H1 (cell line): ENCODE data around the gene PJA1. TPM values are rescaled to one million over a fixed set of nuclear protein-coding genes. Genes with fewer than 3 reads are reported as not detected.

ENCODE experiments used
- CTCF ChIA-PET: fragments of 300-600 bp; sonication (Branson Sonifier 250); formaldehyde crosslinking; loops from one replicate; lab custom pipeline; 2021; ENCODE audit not compliant: partially characterized antibody; lab: Charles Lee
- POLR2A ChIA-PET: fragments of 300-600 bp; sonication (Branson Sonifier 250); formaldehyde crosslinking; loops from one replicate; lab custom pipeline; 2021; ENCODE audit warnings: inconsistent platforms; ENCODE audit not compliant: partially characterized antibody; lab: Charles Lee
- DNase-seq, 2 experiments: peaks; one replicate each; pipeline versions ENCODE4 v3.0.0 to v3.0.0-alpha.2; 2010 to 2022; ENCODE audit warnings: low spot score in 2 of 2, low read depth in 1 of 2, mixed read lengths in 1 of 2
- FAIRE-seq: peaks from 2 replicates; lab custom pipeline; 2011; peaks lifted over from hg19 to GRCh38; lab: Jason Lieb, UNC
- H2AFZ ChIP-seq: 2 replicates; pipeline ENCODE4 v1.8.1; 2012; ENCODE audit warnings: low read length, inconsistent platforms
- H2AK5ac ChIP-seq: 2 replicates; pipeline ENCODE4 v1.6.1; 2013; ENCODE audit warnings: low read depth, low read length
- H2BK120ac ChIP-seq: replicated peaks from 2 replicates; pipeline ENCODE3; 2013; ENCODE audit warnings: low read depth, low read length, inconsistent platforms
- H2BK12ac ChIP-seq: 2 replicates; pipeline ENCODE4 v1.6.1; 2013; ENCODE audit warnings: low read depth, low read length
- H2BK15ac ChIP-seq: 2 replicates; pipeline ENCODE4 v1.6.1; 2013; ENCODE audit warnings: low read length
- H2BK20ac ChIP-seq: 2 replicates; pipeline ENCODE4 v1.6.1; 2013; ENCODE audit warnings: low read length
- H2BK5ac ChIP-seq: 2 replicates; pipeline ENCODE4 v1.6.1; 2013; ENCODE audit warnings: low read depth, low read length
- H3K14ac ChIP-seq: 2 replicates; pipeline ENCODE4 v1.6.1; 2013; ENCODE audit warnings: inconsistent platforms; ENCODE audit not compliant: insufficient read length
- H3K18ac ChIP-seq: 2 replicates; pipeline ENCODE4 v1.6.1; 2013; ENCODE audit warnings: low read length; ENCODE audit errors: extremely low read depth
- H3K23ac ChIP-seq: 2 replicates; pipeline ENCODE4 v1.6.1; 2013; ENCODE audit warnings: inconsistent platforms; ENCODE audit not compliant: insufficient read length
- H3K23me2 ChIP-seq: 2 replicates; pipeline ENCODE4 v1.6.1; 2013; ENCODE audit warnings: low read depth, low read length
- H3K27ac ChIP-seq: 2 replicates; pipeline ENCODE4 v1.6.1; 2011; ENCODE audit warnings: low read depth, low read length, inconsistent platforms
- H3K27me3 ChIP-seq, 4 experiments: replicated peaks in 1 of 4; 1 replicate in 1 of 4; 2 replicates in 3 of 4; pipeline versions ENCODE4 v1.6.1 to v1.8.1; 2011 to 2013; ENCODE audit warnings: low read length in 3 of 4, mild to moderate bottlenecking in 3 of 4, inconsistent platforms in 2 of 4, mixed read lengths in 2 of 4, moderate library complexity in 1 of 4; ENCODE audit not compliant: control insufficient read depth in 3 of 4, insufficient read depth in 3 of 4; ENCODE audit errors: extremely low read depth in 1 of 4
- H3K36me3 ChIP-seq, 4 experiments: 2 replicates each; pipeline versions ENCODE4 v1.6.1 to v1.8.1; 2011 to 2013; ENCODE audit warnings: mild to moderate bottlenecking in 4 of 4, low read length in 3 of 4, moderate library complexity in 2 of 4, control low read depth in 1 of 4, inconsistent platforms in 1 of 4; ENCODE audit not compliant: insufficient read depth in 4 of 4, control insufficient read depth in 2 of 4
- H3K4ac ChIP-seq: replicated peaks from 2 replicates; pipeline ENCODE3; 2013; ENCODE audit warnings: low read length, low read depth, mixed read lengths, inconsistent platforms; ENCODE audit not compliant: insufficient read length
- H3K4me1 ChIP-seq, 4 experiments: replicated peaks in 1 of 4; 1 replicate in 1 of 4; 2 replicates in 3 of 4; pipeline versions ENCODE4 v1.6.1 to v1.8.1; 2011 to 2013; ENCODE audit warnings: low read length in 3 of 4, inconsistent platforms in 2 of 4, mixed read lengths in 1 of 4; ENCODE audit not compliant: insufficient read depth in 4 of 4, control insufficient read depth in 3 of 4
- H3K4me2 ChIP-seq, 2 experiments: 2 replicates each; pipeline versions ENCODE4 v1.6.1 to v1.8.1; 2011 to 2013; ENCODE audit warnings: low read depth in 2 of 2, low read length in 2 of 2, control low read depth in 1 of 2, inconsistent platforms in 1 of 2, mild to moderate bottlenecking in 1 of 2; ENCODE audit not compliant: insufficient read depth in 1 of 2
- H3K4me3 ChIP-seq, 4 experiments: fragments of 200-600, 300-600 bp in 1 of 4; sonication (generic), shearing (Covaris generic), sonication (Bioruptor Twin) in 1 of 4; 2 replicates each; pipeline versions ENCODE4 v1.5.1 to v1.8.1; 2011 to 2016; ENCODE audit warnings: low read length in 4 of 4, low read depth in 3 of 4, control low read depth in 2 of 4, inconsistent platforms in 2 of 4, mild to moderate bottlenecking in 2 of 4, mixed read lengths in 1 of 4, moderate library complexity in 1 of 4; ENCODE audit not compliant: insufficient read depth in 2 of 4; ENCODE audit errors: extremely low read depth in 1 of 4
- H3K56ac ChIP-seq: replicated peaks from 2 replicates; pipeline ENCODE3; 2013; ENCODE audit warnings: low read depth, mild to moderate bottlenecking, mixed read lengths, low read length, inconsistent platforms; ENCODE audit not compliant: insufficient read length
- H3K79me1 ChIP-seq: 2 replicates; pipeline ENCODE4 v1.6.1; 2013; ENCODE audit warnings: low read depth, low read length, control low read depth
- H3K79me2 ChIP-seq, 2 experiments: 2 replicates each; pipeline versions ENCODE4 v1.6.1 to v1.8.1; 2012 to 2013; ENCODE audit warnings: low read length in 2 of 2, mild to moderate bottlenecking in 2 of 2, inconsistent platforms in 1 of 2; ENCODE audit not compliant: insufficient read depth in 2 of 2, control insufficient read depth in 1 of 2
- H3K9ac ChIP-seq, 4 experiments: replicated peaks in 1 of 4; 1 replicate in 1 of 4; 2 replicates in 3 of 4; pipeline versions ENCODE4 v1.6.1 to v1.8.1; 2011 to 2013; ENCODE audit warnings: low read depth in 3 of 4, low read length in 3 of 4, control low read depth in 2 of 4, mild to moderate bottlenecking in 2 of 4, moderate library complexity in 2 of 4, inconsistent platforms in 1 of 4; ENCODE audit errors: extremely low read depth in 1 of 4
- H3K9me3 ChIP-seq, 2 experiments: 2 replicates each; pipeline versions ENCODE4 v1.6.1 to v1.8.1; 2012 to 2013; ENCODE audit warnings: mild to moderate bottlenecking in 2 of 2, moderate library complexity in 2 of 2, control low read depth in 1 of 2, inconsistent platforms in 1 of 2, low read depth in 1 of 2, low read length in 1 of 2, mixed read lengths in 1 of 2; ENCODE audit not compliant: insufficient read depth in 2 of 2
- H4K20me1 ChIP-seq, 2 experiments: replicated peaks in 1 of 2; 2 replicates each; pipeline versions ENCODE3 to v1.8.1; 2011 to 2013; ENCODE audit warnings: inconsistent platforms in 2 of 2, low read length in 2 of 2, mild to moderate bottlenecking in 1 of 2; ENCODE audit not compliant: insufficient read depth in 2 of 2, control insufficient read depth in 1 of 2
- H4K5ac ChIP-seq: 2 replicates; pipeline ENCODE4 v1.6.1; 2013; ENCODE audit warnings: low read length, low read depth, mixed read lengths, inconsistent platforms; ENCODE audit not compliant: insufficient read length
- H4K8ac ChIP-seq: 2 replicates; pipeline ENCODE4 v1.8.0; 2013; ENCODE audit warnings: mild to moderate bottlenecking, moderate library complexity, low read length, inconsistent platforms; ENCODE audit not compliant: insufficient read depth; ENCODE audit errors: extremely low read depth
- H4K91ac ChIP-seq: replicated peaks from 2 replicates; pipeline ENCODE3; 2013; ENCODE audit warnings: low read length, mixed read lengths, inconsistent platforms; ENCODE audit not compliant: insufficient read length
- BRCA1 ChIP-seq: IDR thresholded peaks from 2 replicates; pipeline ENCODE4 v1.6.1; 2012; ENCODE audit warnings: low read depth, low read length, improper control_type of control experiment
- FOSL1 ChIP-seq: IDR thresholded peaks from 2 replicates; pipeline ENCODE4 v1.6.1; 2011; ENCODE audit warnings: mild to moderate bottlenecking, low read depth, low read length, moderate library complexity; ENCODE audit not compliant: insufficient read depth
- MAX ChIP-seq: IDR thresholded peaks from 2 replicates; pipeline ENCODE4 v1.6.1; 2012; ENCODE audit warnings: inconsistent platforms
- NANOG ChIP-seq: IDR thresholded peaks from 2 replicates; pipeline ENCODE4 v1.6.1; 2011; ENCODE audit warnings: low read length, low read depth, mild to moderate bottlenecking, inconsistent platforms; ENCODE audit not compliant: insufficient read depth, poor library complexity, severe bottlenecking
- POLR2AphosphoS5 ChIP-seq: IDR thresholded peaks from 2 replicates; pipeline ENCODE4 v1.6.1; 2011; ENCODE audit warnings: low read depth, low read length
- SRF ChIP-seq: IDR thresholded peaks from 2 replicates; pipeline ENCODE4 v1.6.1; 2011; ENCODE audit warnings: mild to moderate bottlenecking, low read depth, low read length, moderate library complexity
- ZNF274 ChIP-seq: IDR thresholded peaks from 2 replicates; pipeline ENCODE4 v1.7.0; 2012; ENCODE audit warnings: low read length, borderline replicate concordance; ENCODE audit errors: extremely low read depth
- WGBS, 2 experiments: shearing (Covaris generic) in 1 of 2; methylation state at CpG; one replicate each; pipeline versions ENCODE4 v1.1.6 to v1.1.7; 2013 to 2015; ENCODE audit warnings: low lambda C conversion rate in 2 of 2, mixed read lengths in 2 of 2, inconsistent platforms in 1 of 2, low coverage in 1 of 2, missing lambda C conversion rate in 1 of 2; ENCODE audit not compliant: insufficient replicate concordance in 2 of 2, insufficient coverage in 1 of 2, insufficient read length in 1 of 2; ENCODE audit errors: extremely low coverage in 1 of 2, missing lambda C conversion rate in 1 of 2; 5-methylcytosine and 5-hydroxymethylcytosine counted together
- polyA plus RNA-seq, 7 experiments: library from polyadenylated mRNA; depleted of rRNA in 3 of 7; stranded (reverse) in 5 of 7; unstranded in 2 of 7; fragments of >200 nt in 5 of 7; fragments of 200-250 nt in 2 of 7; gene quantifications; 1 replicate in 5 of 7; 2 replicates in 1 of 7; 4 replicates in 1 of 7; pipeline versions ENCODE4 v1.2.1 to v1.2.3, GENCODE V29; 2011 to 2013; ENCODE audit warnings: missing spikeins in 2 of 7, mixed read lengths in 2 of 7
- total RNA-seq: library from RNA; stranded (reverse); fragmentation: NEBNext Ultra II Directional; extraction: Animal tissue kit (Norgen Biotek cat#: 25700); gene quantifications from 2 replicates; pipeline ENCODE4 v1.2.1, GENCODE V29; 2021
- TF ChIP-seq, protein P1 (sequence below): IDR thresholded peaks from 2 replicates; pipeline ENCODE4 v1.6.1; 2012; ENCODE audit warnings: inconsistent platforms

The PJA1 gene
- total and polyA plus RNA-seq, 2 of the 8 experiments (the other 6 are each of a cell fraction or from before 2014, with no cell fraction given): 25.7 to 37.0 TPM

GRCh38 chrX:69186651-69187050 lies 21.4 kb upstream of the PJA1 start:
- Histone ChIP-seq H2AFZ (no peak overlapping the region), H3K23ac (no peak overlapping the region), H3K4me1 (no peaks in the 10 kb centered on the region; a peak in 1 of 7 replicates), H3K36me3 (no peaks in the 10 kb centered on the region), H4K91ac (no peak overlapping the region), H3K79me1 (no peaks in the 10 kb centered on the region), H3K9ac (no peak overlapping the region), H3K23me2 (no peaks in the 10 kb centered on the region), H2BK5ac (no peak overlapping the region), H3K14ac (no peak overlapping the region), H2BK15ac (no peak overlapping the region), H3K79me2 (no peaks in the 10 kb centered on the region), H3K27ac (no peak overlapping the region), H3K4me3 (no peak overlapping the region), H4K20me1 (no peaks in the 10 kb centered on the region), H2BK20ac (no peak overlapping the region), H2AK5ac (no peak overlapping the region), H3K9me3 (no peaks in the 10 kb centered on the region), H4K8ac (no peak overlapping the region), H2BK12ac (no peak overlapping the region), H3K56ac (no peak overlapping the region), H3K4me2 (no peak overlapping the region), H4K5ac (no peak overlapping the region), H3K4ac (no peak overlapping the region), H3K27me3 (no peaks in the 10 kb centered on the region), H2BK120ac (no peak overlapping the region), H3K18ac (no peak overlapping the region)
- no peak for TF ChIP-seq NANOG
- TF ChIP-seq BRCA1: no peak
- TF ChIP-seq SRF: no peak
- TF ChIP-seq POLR2AphosphoS5: no peak
- no peak for TF ChIP-seq ZNF274
- no peak for TF ChIP-seq MAX
- no peak for TF ChIP-seq FOSL1
- TF ChIP-seq, protein P1, sequence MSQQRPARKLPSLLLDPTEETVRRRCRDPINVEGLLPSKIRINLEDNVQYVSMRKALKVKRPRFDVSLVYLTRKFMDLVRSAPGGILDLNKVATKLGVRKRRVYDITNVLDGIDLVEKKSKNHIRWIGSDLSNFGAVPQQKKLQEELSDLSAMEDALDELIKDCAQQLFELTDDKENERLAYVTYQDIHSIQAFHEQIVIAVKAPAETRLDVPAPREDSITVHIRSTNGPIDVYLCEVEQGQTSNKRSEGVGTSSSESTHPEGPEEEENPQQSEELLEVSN: no peak
- CTCF ChIA-PET: no interaction called here
- 90% methylated on average over 1 of the region's 1 CpG; no CpG with 5 or more reads in 1 of the 2 experiments for WGBS, 2 experiments
- DNase-seq: no peak
- POLR2A ChIA-PET: no interaction called here
- no peak for FAIRE-seq
